HT-29 (cell line): ENCODE measurements around the gene HOXA5. TPM values are rescaled to one million over a fixed set of nuclear protein-coding genes. Genes with fewer than 3 reads are reported as not detected.

Source experiments
- DNase-seq: peaks from one replicate; pipeline ENCODE4 v3.0.0-alpha.2; 2015; ENCODE audit warnings: low spot score
- total RNA-seq: library from RNA; depleted of rRNA; stranded (reverse); fragments of >200 nt; shearing (Covaris generic); gene quantifications from 2 replicates; pipeline ENCODE4 v1.2.3, GENCODE V29; 2014

The HOXA5 gene
- total RNA-seq, 1 experiment from 2014 or later = 22.1 TPM

DNA sequence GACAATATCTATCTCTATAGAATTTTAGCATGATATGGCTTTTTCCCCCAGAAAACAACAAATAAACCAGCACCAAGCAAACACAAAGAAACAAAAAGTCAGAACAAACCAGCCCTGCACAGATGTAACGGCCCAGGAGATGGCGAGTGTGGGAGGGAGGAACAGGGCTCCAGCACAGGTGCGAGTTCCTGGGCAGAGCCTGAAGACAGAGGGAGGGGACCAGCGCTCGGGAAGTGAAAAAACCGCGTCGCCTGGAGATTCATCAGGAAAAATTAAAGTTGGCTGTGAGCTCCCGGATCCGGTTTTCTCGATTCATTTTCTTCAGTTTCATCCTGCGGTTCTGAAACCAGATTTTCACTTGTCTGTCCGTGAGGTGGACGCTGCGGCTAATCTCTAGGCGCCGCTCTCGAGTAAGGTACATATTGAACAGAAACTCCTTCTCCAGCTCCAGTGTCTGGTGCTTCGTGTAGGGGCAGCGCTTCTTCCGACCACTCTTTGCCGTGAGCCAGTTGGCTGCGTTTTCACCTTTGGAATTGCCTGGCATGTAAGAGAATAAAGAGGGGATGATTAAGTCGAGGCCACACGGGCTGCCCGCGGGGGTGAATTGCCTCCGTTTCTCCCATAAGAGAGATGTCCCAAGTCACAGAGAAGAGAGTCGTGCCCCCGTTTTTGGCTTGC lies 28.3 kb upstream of the HOXA5 start:
- no peak for DNase-seq

GRCh38 chr7:27171325-27171636 lies 27.8 kb upstream of the HOXA5 start:
- no peak for DNase-seq

DNA sequence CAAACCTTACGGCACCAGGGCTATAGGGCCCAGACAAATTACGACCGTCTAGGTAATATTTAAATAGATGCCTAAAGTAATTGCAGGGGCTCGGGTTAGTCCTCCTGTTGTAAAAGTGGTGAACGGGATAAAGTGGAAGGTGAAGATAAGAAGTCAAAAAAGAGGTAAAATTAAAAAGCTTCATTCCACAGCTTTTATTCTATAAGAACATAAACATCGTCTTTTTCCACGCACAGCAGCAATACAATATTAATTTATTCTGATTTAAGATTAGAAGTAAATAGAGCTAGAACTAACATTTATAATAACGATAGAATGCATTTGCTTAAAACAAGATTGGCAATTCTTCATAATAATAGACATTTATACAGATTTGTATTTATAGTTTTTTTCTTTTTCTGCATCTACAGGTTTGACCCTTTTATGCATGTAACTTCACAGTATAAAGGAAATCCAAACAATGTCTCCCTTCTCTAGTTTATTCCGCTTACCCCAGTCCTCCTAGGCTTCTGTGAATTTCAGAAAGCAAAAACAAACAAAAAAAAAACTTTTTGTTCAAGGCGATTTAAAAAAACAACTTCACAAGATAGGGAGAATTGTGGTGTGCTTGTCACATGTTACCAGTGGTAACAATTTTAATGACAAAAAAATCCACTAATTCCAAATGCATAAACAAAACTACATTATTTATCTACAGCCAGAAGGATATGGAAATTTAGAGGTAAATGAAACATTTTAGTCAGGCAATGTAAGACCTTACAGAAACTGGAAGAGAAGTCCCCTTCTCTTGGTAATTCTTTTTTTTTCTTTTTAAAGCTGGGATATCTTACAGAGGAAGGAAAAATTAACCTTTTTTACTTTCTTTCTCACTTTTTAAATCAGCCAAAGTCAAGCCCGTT lies 27.2 kb upstream of the HOXA5 start:
- DNase-seq = peak; percentile 76

GRCh38 chr7:27169658-27170425 lies 26.4 kb upstream of the HOXA5 start:
- DNase-seq = peak; percentile 83

- peak; percentile 88 for DNase-seq
Measured at GRCh38 chr7:27168265-27168947, 24.9 kb upstream of the HOXA5 start.

GRCh38 chr7:27167916-27168264 lies 24.4 kb upstream of the HOXA5 start:
- peak; percentile 73 for DNase-seq

- peak; percentile 72 for DNase-seq
Measured at GRCh38 chr7:27166531-27167505, 23.3 kb upstream of the HOXA5 start.

DNA sequence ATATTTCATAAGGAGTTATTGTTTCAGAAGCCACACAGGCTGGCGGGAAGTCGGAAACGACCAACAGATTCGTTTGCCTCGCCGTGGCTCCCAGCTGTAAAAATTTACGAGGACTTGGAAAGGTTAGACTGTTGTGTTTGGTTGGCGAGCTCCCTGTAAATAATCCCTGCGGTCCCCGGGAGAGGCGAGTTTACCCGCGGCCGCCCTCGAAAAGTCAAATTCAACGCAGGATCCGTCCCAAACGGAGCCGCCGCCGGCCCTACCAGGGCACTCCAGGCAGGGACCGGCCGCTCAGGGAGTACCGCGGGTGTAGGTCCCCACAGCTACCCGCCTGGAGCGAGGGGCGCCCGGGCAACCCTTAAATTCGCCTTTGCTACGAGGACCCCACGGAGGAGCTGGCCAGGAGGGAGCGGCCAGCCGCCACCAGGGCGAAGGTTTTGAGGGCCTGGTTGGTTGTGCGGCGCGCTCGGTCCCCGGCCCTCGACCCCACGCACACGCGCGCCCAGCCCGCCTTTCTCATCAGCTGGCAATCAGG lies 22.6 kb upstream of the HOXA5 start:
- no peak for DNase-seq

DNA sequence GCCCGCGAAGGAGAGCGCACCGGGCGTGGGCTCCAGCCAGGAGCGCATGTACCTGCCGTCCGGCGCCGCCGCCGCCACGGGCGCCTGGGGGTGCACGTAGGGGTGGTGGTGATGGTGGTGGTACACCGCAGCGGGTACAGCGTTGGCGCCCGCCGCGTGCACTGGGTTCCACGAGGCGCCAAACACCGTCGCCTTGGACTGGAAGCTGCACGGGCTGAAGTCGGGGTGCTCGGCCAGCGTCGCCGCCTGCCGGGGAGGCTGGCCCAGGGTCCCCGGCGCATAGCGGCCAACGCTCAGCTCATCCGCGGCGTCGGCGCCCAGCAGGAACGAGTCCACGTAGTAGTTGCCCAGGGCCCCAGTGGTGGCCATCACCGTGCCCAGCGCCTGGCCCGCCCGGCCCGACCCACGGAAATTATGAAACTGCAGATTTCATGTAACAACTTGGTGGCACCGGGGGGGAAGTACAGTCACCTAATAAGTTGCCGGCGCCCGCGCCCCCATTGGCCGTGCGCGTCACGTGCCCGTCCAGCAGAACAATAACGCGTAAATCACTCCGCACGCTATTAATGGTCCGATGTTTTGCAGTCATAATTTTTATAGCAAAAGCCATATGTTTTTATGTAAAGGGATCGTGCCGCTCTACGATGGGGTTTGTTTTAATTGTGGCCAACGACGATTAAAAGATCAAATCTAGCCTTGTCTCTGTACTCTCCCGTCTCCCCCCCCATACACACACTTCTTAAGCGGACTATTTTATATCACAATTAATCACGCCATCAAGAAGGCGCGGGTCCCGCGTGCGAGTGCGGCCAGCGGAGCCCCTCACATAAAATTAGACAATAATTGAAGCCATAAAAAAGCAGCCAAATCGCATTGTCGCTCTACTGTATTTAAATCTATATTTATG lies 21.9 kb upstream of the HOXA5 start, which contains the start of gene HOXA9:
Gene HOXA9 (minus strand): TSS at position 449 of the 907 bp plus-strand sequence. CDS start 80 bp downstream, at position 369.
- DNase-seq = peak; percentile 97

DNA sequence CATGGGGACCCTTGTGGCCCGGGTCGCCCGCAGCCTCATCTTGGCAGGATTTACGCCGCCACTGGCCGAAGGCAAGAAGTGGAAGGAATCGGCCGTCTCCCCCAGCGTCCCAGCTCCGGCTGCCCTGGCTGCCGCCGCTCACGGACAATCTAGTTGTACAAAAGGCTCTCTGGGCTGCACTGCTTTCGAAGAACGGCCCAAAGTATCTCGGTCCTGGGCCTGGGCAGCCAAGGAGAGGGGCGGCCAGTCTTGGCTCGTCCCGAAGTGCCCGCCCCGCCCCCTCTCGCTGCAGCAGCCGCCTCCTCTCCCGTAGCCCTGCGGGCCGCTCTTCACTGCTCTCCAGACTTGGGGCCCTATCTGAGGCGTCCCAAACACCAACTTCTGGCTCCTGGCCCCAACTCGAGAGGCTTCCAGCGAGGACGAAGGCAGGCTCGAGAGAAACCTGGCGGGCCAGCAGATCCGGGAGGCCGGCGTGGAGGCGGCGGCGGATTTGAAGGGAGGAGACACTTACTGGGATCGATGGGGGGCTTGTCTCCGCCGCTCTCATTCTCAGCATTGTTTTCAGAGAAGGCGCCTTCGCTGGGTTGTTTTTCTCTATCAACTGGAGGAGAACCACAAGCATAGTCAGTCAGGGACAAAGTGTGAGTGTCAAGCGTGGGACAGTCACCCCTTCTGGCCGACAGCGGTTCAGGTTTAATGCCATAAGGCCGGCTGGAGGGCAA lies 21.0 kb upstream of the HOXA5 start:
- DNase-seq = no peak

GRCh38 chr7:27164045-27164366 lies 20.5 kb upstream of the HOXA5 start:
- DNase-seq = no peak

DNA sequence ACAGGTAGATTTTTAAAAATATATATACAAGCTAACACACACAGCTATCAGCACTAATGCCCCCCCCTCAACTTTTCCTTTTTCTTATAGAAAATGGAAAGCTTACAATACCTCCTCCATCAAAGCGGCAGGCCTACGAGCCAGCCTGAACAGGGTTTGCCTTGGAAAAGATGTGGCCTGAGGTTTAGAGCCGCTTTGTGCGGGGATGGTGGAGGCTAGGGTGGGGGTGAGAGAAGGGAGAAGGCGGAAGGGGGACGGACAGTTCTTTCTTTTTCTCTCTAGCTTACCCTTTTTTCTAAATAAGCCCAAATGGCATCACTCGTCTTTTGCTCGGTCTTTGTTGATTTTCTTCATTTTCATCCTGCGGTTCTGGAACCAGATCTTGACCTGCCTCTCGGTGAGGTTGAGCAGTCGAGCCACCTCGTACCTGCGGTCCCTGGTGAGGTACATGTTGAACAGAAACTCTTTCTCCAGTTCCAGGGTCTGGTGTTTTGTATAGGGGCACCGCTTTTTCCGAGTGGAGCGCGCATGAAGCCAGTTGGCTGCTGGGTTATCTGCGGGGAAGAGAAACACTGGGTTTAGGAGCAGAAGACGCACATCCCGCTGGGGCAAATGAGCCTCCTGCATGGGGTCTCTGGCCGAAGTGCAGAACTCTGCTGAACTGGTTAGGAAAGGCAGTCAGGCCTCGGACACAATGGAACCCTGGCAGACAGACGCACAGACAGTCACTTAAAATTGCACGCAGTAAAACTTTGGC lies 20.0 kb upstream of the HOXA5 start:
- no peak for DNase-seq

DNA sequence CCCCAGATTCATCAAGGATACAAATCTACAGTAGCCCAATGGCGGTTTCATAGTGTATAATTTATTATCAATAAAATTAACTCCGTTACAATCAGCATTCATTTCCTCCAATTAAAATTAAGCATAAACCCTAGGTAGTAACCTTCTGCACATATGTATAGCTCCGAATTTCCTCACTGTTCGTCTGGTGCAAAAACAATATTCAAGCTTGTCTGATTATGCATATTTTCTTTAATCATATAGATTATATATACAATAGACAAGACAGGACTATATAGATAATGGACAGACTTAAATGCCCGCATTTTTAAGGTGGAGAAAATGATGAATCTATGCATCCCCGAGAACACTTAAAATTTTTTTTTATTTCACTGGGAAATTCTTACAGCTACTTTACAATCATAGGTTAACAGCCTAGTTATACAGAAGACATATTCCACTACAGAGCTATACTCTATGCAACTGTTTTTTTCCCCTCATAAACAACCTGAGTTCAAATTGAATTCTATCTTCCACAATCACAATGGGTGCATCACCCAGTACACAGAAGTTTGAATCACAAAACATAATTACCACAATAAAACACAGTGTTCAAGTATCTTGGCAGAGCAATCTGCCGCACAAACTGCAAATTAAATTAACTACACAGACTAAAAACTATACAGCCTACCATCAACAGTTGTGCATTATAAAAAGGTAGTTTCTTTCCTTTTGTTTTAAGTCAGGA lies 19.2 kb upstream of the HOXA5 start:
- DNase-seq = no peak

GRCh38 chr7:27161721-27162560 lies 18.5 kb upstream of the HOXA5 start:
- no peak for DNase-seq

DNA sequence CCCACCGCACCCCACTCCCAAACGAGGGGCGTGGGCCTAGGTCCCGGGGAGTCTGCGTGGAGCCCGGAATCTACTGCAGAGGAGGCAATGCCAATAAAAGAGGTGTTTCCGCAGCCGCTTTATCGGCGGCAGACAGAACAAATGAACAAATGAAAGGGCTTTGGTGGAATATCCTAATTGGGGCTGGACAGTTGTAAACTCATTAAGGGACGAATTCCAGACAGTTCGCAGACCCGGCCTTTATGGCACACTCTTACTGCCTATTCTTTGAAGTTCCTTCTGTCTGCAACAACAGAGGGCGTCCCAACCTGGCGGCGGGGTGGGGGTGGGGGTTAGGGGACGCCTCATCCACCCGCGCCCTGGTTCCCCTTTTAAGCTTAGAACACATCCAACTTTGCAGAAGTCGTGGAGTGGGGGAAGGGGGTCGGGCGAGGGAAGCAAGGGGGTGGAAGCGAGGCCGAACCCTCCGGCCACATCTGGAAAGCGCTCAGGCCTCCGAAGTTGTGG lies 17.8 kb upstream of the HOXA5 start:
- DNase-seq = no peak
